Measurements from ENCODE around the gene GSE1. TPM values are rescaled to one million over a fixed set of nuclear protein-coding genes. Genes with fewer than 3 reads are reported as not detected.

GSE1 gene
- total RNA-seq, 1 experiment from 2014 or later: 38.4 TPM

DNA sequence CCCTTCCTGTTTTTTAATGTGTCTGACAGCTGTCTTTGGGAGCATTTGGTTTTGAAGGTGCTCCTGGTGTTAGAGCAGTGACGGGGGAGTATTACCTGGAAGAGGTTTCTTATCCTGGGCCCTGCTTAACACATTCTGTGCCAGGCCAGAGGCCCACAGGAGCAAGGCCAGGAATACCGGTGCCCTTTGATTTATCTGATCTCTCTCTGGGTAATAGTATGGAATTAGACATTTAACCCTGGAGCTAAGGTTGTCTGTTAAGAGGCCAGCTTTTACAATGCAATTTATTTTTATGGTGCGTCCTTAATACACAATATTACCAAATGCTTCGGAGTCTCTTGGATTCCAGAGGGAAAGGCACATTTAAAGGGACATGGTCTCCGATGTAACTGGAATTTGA is 37.2 kb upstream of the GSE1 start:
- no peak overlapping the region for H2AFZ ChIP-seq (ENCODE audit: low read length)
- intact Hi-C loops (cut with micrococcal nuclease): no loop called here
- no peaks in the 10 kb centered on the region for H3F3A ChIP-seq (ENCODE audit: low read length, unreplicated experiment)
- H3K4me3 ChIP-seq (ENCODE audit: low read length): no peak overlapping the region
- DNase-seq (no peak), ATAC-seq (no peak)
- ChIA-PET CTCF (no interaction called here), POLR2A (ENCODE audit: unreplicated experiment) (no interaction called here)
- H3K4me2 ChIP-seq (ENCODE audit: low read length): no peak overlapping the region
- H3K4me1 ChIP-seq (ENCODE audit: insufficient read depth, low read length): peaks cover 8% of the 10 kb centered on the region
- H4K20me1 ChIP-seq (ENCODE audit: low read length): no peaks in the 10 kb centered on the region
- no peaks in the 10 kb centered on the region for H3K27me3 ChIP-seq (ENCODE audit: low read length)
- BruUV-seq (replicated peaks): no TSS peak
- H3K79me2 ChIP-seq (ENCODE audit: low read length): 0 out of 2 replicates have a peak, but pooled peaks cover 4% of the 10 kb centered on the region
- H3K9me2 ChIP-seq (replicated peaks; ENCODE audit: low read length): no peaks in the 10 kb centered on the region
- TF ChIP-seq, protein P1, sequence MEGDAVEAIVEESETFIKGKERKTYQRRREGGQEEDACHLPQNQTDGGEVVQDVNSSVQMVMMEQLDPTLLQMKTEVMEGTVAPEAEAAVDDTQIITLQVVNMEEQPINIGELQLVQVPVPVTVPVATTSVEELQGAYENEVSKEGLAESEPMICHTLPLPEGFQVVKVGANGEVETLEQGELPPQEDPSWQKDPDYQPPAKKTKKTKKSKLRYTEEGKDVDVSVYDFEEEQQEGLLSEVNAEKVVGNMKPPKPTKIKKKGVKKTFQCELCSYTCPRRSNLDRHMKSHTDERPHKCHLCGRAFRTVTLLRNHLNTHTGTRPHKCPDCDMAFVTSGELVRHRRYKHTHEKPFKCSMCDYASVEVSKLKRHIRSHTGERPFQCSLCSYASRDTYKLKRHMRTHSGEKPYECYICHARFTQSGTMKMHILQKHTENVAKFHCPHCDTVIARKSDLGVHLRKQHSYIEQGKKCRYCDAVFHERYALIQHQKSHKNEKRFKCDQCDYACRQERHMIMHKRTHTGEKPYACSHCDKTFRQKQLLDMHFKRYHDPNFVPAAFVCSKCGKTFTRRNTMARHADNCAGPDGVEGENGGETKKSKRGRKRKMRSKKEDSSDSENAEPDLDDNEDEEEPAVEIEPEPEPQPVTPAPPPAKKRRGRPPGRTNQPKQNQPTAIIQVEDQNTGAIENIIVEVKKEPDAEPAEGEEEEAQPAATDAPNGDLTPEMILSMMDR (conservative IDR thresholded peaks at IDR 0.05; ENCODE audit: low read depth, low read length): no peak
- TF ChIP-seq EZH2phosphoT487 (IDR thresholded peaks at IDR 0.05; ENCODE audit: borderline replicate concordance, low read length) (no peak), EZH2 (IDR thresholded peaks at IDR 0.05; ENCODE audit: low read length, unreplicated experiment) (no peak)
- H3K9me3 ChIP-seq (ENCODE audit: low read length): no peaks in the 10 kb centered on the region
- H3K9ac ChIP-seq (ENCODE audit: low read length): no peak overlapping the region
- no peak overlapping the region for H3K27ac ChIP-seq (ENCODE audit: low read length)
- H3K36me3 ChIP-seq (ENCODE audit: low read depth, low read length): no peaks in the 10 kb centered on the region

DNA sequence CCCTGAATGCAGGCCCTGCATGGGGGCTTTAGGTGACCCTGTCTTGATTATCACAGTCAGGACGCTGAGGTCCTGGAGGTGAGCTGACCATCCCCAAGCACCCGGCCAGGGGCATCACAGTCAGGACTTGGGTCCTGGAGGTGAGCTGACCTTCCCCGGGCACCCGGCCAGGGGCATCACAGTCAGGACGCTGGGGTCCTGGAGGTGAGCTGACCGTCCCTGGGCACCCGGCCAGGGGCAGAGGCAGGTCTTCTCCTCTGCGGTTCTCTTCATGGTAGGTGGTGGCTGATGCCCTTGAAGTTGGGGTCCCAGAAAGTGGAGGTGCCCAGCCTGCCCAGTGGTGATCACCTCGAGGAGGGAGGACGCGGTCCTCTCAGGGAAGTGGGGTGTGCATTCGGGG is 36.2 kb upstream of the GSE1 start:
- Histone ChIP-seq H2AFZ (ENCODE audit: low read length) (no peak overlapping the region), H3K9me2 (replicated peaks; ENCODE audit: low read length) (no peaks in the 10 kb centered on the region), H3F3A (ENCODE audit: low read length, unreplicated experiment) (no peaks in the 10 kb centered on the region), H4K20me1 (ENCODE audit: low read length) (no peaks in the 10 kb centered on the region), H3K4me3 (ENCODE audit: low read length) (no peak overlapping the region), H3K79me2 (ENCODE audit: low read length) (no peaks in the 10 kb centered on the region), H3K9me3 (ENCODE audit: low read length) (no peaks in the 10 kb centered on the region), H3K4me1 (ENCODE audit: insufficient read depth, low read length) (no peaks in the 10 kb centered on the region), H3K27ac (ENCODE audit: low read length) (no peak overlapping the region), H3K4me2 (ENCODE audit: low read length) (no peak overlapping the region), H3K27me3 (ENCODE audit: low read length) (no peaks in the 10 kb centered on the region), H3K36me3 (ENCODE audit: low read depth, low read length) (no peaks in the 10 kb centered on the region), H3K9ac (ENCODE audit: low read length) (no peak overlapping the region)
- CTCF ChIA-PET: no interaction called here
- TF ChIP-seq EZH2phosphoT487 (IDR thresholded peaks at IDR 0.05; ENCODE audit: borderline replicate concordance, low read length) (no peak), EZH2 (IDR thresholded peaks at IDR 0.05; ENCODE audit: low read length, unreplicated experiment) (no peak)
- TF ChIP-seq, protein P1 (conservative IDR thresholded peaks at IDR 0.05; ENCODE audit: low read depth, low read length): no peak
- DNase-seq (no peak), ATAC-seq (no peak)
- POLR2A ChIA-PET (ENCODE audit: unreplicated experiment): no interaction called here
- BruUV-seq (replicated peaks): no TSS peak
- intact Hi-C loops (cut with micrococcal nuclease): no loop called here

DNA sequence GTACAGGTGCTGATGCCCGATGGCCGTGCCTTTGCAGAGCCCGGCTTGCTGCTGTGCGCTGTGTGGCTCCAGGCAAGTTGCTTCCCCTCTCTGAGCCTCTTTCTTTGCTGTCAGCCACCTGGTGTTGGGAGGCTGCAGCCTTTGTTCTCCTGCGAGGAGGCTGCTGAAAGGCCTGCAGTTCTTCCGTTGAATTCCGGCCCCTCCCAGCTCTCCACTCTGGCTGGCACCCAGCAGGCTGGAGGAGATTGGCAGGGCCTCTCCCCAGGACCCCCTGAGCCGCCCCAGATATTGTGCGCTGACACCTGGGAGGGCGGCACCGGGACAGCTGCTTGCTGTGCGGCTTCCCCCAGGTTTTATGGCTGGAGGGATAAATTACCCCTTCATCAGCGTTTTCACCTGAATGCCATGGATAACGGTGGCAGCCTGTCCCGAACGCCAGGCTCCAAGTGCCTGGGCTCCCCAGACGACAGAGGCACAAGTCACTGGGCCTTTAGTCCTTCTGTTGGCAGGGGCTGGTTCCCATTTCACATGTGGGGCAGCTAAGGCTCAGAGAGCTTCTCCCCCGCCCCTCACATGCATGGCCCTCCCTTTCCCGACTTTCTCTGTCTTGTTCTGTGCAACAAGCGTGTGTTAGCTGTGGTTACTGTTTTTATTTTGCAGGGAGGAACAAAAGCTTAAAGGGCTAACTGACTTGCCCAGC is 35.1 kb upstream of the GSE1 start:
- Histone ChIP-seq H3F3A (ENCODE audit: low read length, unreplicated experiment) (no peaks in the 10 kb centered on the region), H3K9me2 (replicated peaks; ENCODE audit: low read length) (no peaks in the 10 kb centered on the region), H3K9ac (ENCODE audit: low read length) (no peak overlapping the region), H3K4me1 (ENCODE audit: insufficient read depth, low read length) (no peaks in the 10 kb centered on the region), H2AFZ (ENCODE audit: low read length) (no peak overlapping the region), H3K4me2 (ENCODE audit: low read length) (no peak overlapping the region), H3K9me3 (ENCODE audit: low read length) (no peaks in the 10 kb centered on the region), H3K27ac (ENCODE audit: low read length) (no peak overlapping the region), H4K20me1 (ENCODE audit: low read length) (no peaks in the 10 kb centered on the region), H3K27me3 (ENCODE audit: low read length) (no peaks in the 10 kb centered on the region), H3K4me3 (ENCODE audit: low read length) (no peak overlapping the region), H3K36me3 (ENCODE audit: low read depth, low read length) (no peaks in the 10 kb centered on the region), H3K79me2 (ENCODE audit: low read length) (no peaks in the 10 kb centered on the region)
- ChIA-PET CTCF (no interaction called here), POLR2A (ENCODE audit: unreplicated experiment) (no interaction called here)
- DNase-seq (no peak), ATAC-seq (no peak)
- TF ChIP-seq, protein P1 (conservative IDR thresholded peaks at IDR 0.05; ENCODE audit: low read depth, low read length): no peak
- TF ChIP-seq EZH2phosphoT487 (IDR thresholded peaks at IDR 0.05; ENCODE audit: borderline replicate concordance, low read length): no peak
- TF ChIP-seq EZH2 (IDR thresholded peaks at IDR 0.05; ENCODE audit: low read length, unreplicated experiment): no peak
- intact Hi-C loops (cut with micrococcal nuclease): no loop called here
- no TSS peak for BruUV-seq (replicated peaks)

All from PC-3 (cell line).